Ovary (tissue), 9 donors: ENCODE data around the gene DGAT2. TPM values are rescaled to one million over a fixed set of nuclear protein-coding genes. Genes with fewer than 3 reads are reported as not detected.

Experiments used
- DNase-seq, 5 donors: peaks; one replicate each; pipeline ENCODE4 v3.0.0-alpha.2; 2019 to 2020
- H3K27ac ChIP-seq, 2 donors: fragments of 200-600 bp; one replicate each; pipeline versions ENCODE4 v1.5.1 to v1.8.0; 2019 to 2022
- H3K27me3 ChIP-seq: fragments of 200-600 bp; one replicate; pipeline ENCODE4 v1.8.0; 2022
- H3K36me3 ChIP-seq: fragments of 200-600 bp; sonication (generic); one replicate; pipeline ENCODE4 v1.5.1; 2019
- H3K4me1 ChIP-seq: one replicate; pipeline ENCODE4 v1.8.1; 2013; ENCODE audit warnings: mild to moderate bottlenecking, moderate library complexity; ENCODE audit not compliant: insufficient read depth
- H3K4me3 ChIP-seq: fragments of 200-600 bp; sonication (generic); one replicate; pipeline ENCODE4 v1.5.1; 2017
- H3K9me3 ChIP-seq, 2 donors: fragments of 200-600 bp in 1 of 2; sonication (generic) in 1 of 2; one replicate each; pipeline versions ENCODE4 v1.5.1 to v1.8.1; 2013 to 2019; ENCODE audit warnings: mild to moderate bottlenecking in 1 of 2, moderate library complexity in 1 of 2
- EP300 ChIP-seq: sonication (generic); formaldehyde crosslinking; IDR thresholded peaks from one replicate; pipeline ENCODE4 v1.6.1; 2017; ENCODE audit warnings: antibody characterized with exemption
- POLR2A ChIP-seq: fragments of 450-650 bp; IDR thresholded peaks from one replicate; pipeline ENCODE4 v1.6.1; 2017; ENCODE audit warnings: antibody characterized with exemption, mild to moderate bottlenecking, moderate library complexity
- WGBS, 3 donors: extraction: QIAGEN DNeasy Blood & Tissue Kit in 1 of 3; methylation state at CpG; one replicate each; pipeline versions ENCODE4 v1.1.5 to v1.1.7; 2013 to 2017; 5-methylcytosine and 5-hydroxymethylcytosine counted together
- intact Hi-C, 4 donors: fragments of 100-400 bp; cut with DNase I; formaldehyde crosslinking; loops; one replicate each; pipeline versions ENCODE4 v1.11.0 to v1.15.1; 2022 to 2023
- polyA plus RNA-seq, 2 donors: library from polyadenylated mRNA; stranded (reverse); fragments of 200-250 nt in 1 of 2; fragments of 350-450 nt in 1 of 2; fragmentation: Illumina TruSeq in 1 of 2; extraction: RNeasy Lipid Tissue Mini Kit (QIAGEN cat#74804) in 1 of 2; gene quantifications; one replicate each; pipeline ENCODE4 v1.2.3, GENCODE V29; 2013 to 2014
- total RNA-seq, 7 donors: library from RNA; depleted of rRNA in 2 of 7; stranded (reverse); fragments of >200 nt in 2 of 7; fragmentation: NEBNext Ultra II Directional in 3 of 7; extraction: Animal tissue kit (Norgen Biotek cat#: 25700) in 3 of 7; gene quantifications; one replicate each; pipeline versions ENCODE4 v1.1.0 to v1.2.4, GENCODE V29; 2016 to 2023
- TF ChIP-seq, protein P1 (sequence below), 3 donors: fragments of 450-650 bp in 2 of 3; fragments of 200-600 bp in 1 of 3; IDR thresholded peaks; one replicate each; pipeline versions ENCODE4 v1.5.1 to v1.8.0; 2016 to 2022; ENCODE audit warnings: antibody characterized with exemption in 3 of 3, mild to moderate bottlenecking in 1 of 3
- donor health status: DM: no; HTN: no; CAD: no; lungs with moderate emphysema.
- donor health status: DM: no; HTN: no; CAD: no.
- donor health status: Bipolar disorder and iron deficiency.
- donor health status: DM: yes; HTN: yes; CAD: no.
- donor health status: DM: no; HTN: no; CAD: no.
- donor health status: DM: yes; HTN: yes; CAD: no.

DGAT2 gene
- total and polyA plus RNA-seq, 9 donors: 0.69 to 21.1 (median 1.6) TPM

DNA sequence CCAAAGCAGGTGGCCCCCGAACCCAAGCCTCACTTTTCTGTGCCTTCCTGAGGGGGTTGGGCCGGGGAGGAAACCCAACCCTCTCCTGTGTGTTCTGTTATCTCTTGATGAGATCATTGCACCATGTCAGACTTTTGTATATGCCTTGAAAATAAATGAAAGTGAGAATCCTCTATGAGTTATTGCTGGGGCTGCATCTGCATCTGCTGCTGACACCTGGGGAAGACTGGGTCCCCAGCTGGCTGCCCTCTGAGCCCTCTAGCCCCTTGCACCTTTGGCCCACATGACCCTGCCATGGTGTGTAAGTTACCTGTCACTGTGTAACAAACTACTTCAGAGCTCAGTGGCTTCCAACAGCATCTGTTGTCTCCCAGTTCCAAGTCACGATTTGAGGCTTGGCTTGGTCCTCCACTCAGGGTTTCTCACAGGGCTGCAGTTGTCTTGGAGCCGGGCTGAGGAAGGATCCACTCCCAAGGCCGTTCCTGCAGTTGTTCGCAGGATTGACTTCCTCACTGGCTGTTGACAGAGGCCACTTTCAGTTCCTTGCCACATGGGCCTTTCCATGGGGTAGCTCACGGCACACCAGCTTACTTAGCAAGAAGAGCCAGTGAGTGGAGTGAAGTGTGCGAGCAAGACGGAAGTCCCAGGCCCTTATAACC is 32.9 kb downstream of the DGAT2 start:
- Histone ChIP-seq H3K27me3 (no peaks in the 10 kb centered on the region), H3K27ac (no peak overlapping the region), H3K4me3 (no peak overlapping the region), H3K9me3 (no peaks in the 10 kb centered on the region), H3K36me3 (no peaks in the 10 kb centered on the region), H3K4me1 (no peaks in the 10 kb centered on the region)
- intact Hi-C loops: loop anchor here (1.0 to 10.0 kb wide), 7 partner anchors 66 to 521 kb away; no protein-coding TSS in a partner anchor
- no peak for DNase-seq
- WGBS, 3 donors: 83 to 87% (median 85%) methylated on average over 9 of the region's 9 CpGs
- TF ChIP-seq EP300 (no peak), POLR2A (no peak)
- TF ChIP-seq, protein P1, sequence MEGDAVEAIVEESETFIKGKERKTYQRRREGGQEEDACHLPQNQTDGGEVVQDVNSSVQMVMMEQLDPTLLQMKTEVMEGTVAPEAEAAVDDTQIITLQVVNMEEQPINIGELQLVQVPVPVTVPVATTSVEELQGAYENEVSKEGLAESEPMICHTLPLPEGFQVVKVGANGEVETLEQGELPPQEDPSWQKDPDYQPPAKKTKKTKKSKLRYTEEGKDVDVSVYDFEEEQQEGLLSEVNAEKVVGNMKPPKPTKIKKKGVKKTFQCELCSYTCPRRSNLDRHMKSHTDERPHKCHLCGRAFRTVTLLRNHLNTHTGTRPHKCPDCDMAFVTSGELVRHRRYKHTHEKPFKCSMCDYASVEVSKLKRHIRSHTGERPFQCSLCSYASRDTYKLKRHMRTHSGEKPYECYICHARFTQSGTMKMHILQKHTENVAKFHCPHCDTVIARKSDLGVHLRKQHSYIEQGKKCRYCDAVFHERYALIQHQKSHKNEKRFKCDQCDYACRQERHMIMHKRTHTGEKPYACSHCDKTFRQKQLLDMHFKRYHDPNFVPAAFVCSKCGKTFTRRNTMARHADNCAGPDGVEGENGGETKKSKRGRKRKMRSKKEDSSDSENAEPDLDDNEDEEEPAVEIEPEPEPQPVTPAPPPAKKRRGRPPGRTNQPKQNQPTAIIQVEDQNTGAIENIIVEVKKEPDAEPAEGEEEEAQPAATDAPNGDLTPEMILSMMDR (IDR thresholded peaks at IDR 0.05): no peak

- no peaks in the 10 kb centered on the region for H3K36me3 ChIP-seq
- TF ChIP-seq EP300 (no peak), POLR2A (no peak)
- TF ChIP-seq, protein P1 (IDR thresholded peaks at IDR 0.05): no peak
- no peaks in the 10 kb centered on the region for H3K4me1 ChIP-seq
- DNase-seq: peak in 1 of 5 donors; percentile 17
- 87 to 90% (median 89%) methylated on average over 12 of the region's 12 CpGs for WGBS, 3 donors
- no peaks in the 10 kb centered on the region for H3K27me3 ChIP-seq
- no peaks in the 10 kb centered on the region for H3K9me3 ChIP-seq
- no peak overlapping the region for H3K27ac ChIP-seq
- intact Hi-C loops: loop anchor here (1.0 to 10.0 kb wide), 7 partner anchors 65 to 520 kb away; no protein-coding TSS in a partner anchor
- H3K4me3 ChIP-seq: no peak overlapping the region
Observed at GRCh38 chr11:75802021-75802912, 33.7 kb downstream of the DGAT2 start.

DNA sequence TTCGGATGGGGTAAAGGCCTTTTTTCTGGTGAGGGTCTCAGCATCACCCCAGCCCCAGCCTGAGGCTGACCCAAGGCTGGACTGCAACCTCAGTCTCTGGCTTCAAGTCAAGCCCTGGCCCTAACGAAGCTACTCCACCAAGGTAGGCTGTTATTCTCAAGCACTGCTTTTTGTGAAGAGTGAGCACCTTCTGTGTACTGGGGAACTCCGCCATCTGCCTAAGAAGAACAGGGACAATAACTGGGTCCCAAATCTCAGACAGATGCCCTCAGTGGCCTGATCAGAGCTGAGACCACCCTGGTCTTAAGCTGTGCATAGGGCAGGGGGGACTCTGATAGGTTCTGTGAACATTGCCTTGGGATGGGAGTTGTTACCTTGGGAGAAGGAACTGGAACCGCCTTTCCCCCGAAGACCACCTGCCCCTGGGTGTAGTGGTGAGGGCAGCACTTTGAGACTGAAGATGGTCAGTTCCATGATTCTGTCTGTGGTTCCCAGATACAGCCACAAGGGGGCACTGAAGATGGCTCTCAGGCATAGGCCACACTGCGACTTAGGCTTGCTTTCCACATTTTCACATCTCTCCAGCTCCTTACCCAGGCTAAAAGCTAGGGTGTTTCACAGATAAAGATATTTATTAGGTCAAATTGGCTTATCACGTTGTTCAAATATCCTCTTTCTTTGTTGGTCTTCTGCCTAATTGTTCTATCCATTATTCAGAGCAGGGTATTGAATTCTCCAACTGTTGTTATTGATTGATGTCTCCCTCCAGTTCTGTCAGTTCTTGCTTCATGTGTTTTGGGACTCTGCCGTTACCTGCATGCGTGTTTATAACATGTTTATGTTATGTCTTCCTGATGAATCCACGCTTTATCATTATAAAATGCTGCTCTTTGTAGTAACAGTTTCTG is 34.6 kb downstream of the DGAT2 start:
- Histone ChIP-seq H3K4me3 (no peak overlapping the region), H3K27me3 (no peaks in the 10 kb centered on the region), H3K9me3 (no peaks in the 10 kb centered on the region), H3K36me3 (no peaks in the 10 kb centered on the region), H3K27ac (no peak overlapping the region), H3K4me1 (no peaks in the 10 kb centered on the region)
- peak; percentile 52 to 82 (median 68) for DNase-seq
- TF ChIP-seq, protein P1 (IDR thresholded peaks at IDR 0.05): peak; percentile 58 to 74 (median 69)
- no peak for TF ChIP-seq EP300
- TF ChIP-seq POLR2A: no peak
- intact Hi-C loops: loop anchor here (1.0 to 10.0 kb wide), 7 partner anchors 64 to 519 kb away; no protein-coding TSS in a partner anchor
- 36 to 47% (median 42%) methylated on average over 10 of the region's 10 CpGs for WGBS, 3 donors

GRCh38 chr11:75809111-75809510 is 40.5 kb downstream of the DGAT2 start:
- Histone ChIP-seq H3K4me1 (peaks cover 2% of the 10 kb centered on the region), H3K4me3 (no peak overlapping the region), H3K9me3 (no peaks in the 10 kb centered on the region), H3K36me3 (no peaks in the 10 kb centered on the region), H3K27ac (no peak overlapping the region), H3K27me3 (no peaks in the 10 kb centered on the region)
- DNase-seq: no peak
- TF ChIP-seq EP300: no peak
- no peak for TF ChIP-seq POLR2A
- intact Hi-C loops: loop anchor here in 3 of 4 donors (10.0 kb wide), 3 partner anchors 264 to 506 kb away; no protein-coding TSS in a partner anchor
- 66 to 86% (median 70%) methylated on average over 2 of the region's 2 CpGs for WGBS, 3 donors
